Smooth muscle cell (in vitro differentiated cells): ENCODE measurements around the gene ZNF18. TPM values are rescaled to one million over a fixed set of nuclear protein-coding genes. Genes with fewer than 3 reads are reported as not detected.
A peak's percentile ranks its signal among the peaks of the same experiment; 100 is the strongest.
"Not testable (repeated sequence)": the region's sequence is repeated elsewhere in the genome, so short reads cannot be mapped to it uniquely, and the experiment has no call there.

ENCODE experiments used
- DNase-seq: peaks from one replicate; lab custom pipeline; 2025; ENCODE audit not compliant: unreplicated experiment; lab: John Stamatoyannopoulos, UW
- H2AFZ ChIP-seq: fragments of 200-600 bp; sonication (generic); 2 replicates; pipeline ENCODE4 v1.6.0; 2016; ENCODE audit warnings: antibody characterized with exemption, low read depth, mild to moderate bottlenecking
- H3F3A ChIP-seq: fragments of 200-600 bp; sonication (generic); 2 replicates; pipeline ENCODE4 v1.6.0; 2017; ENCODE audit warnings: antibody characterized with exemption, low read depth
- H3K27ac ChIP-seq: fragments of 200-600 bp; sonication (generic); 2 replicates; pipeline ENCODE4 v1.5.1; 2016; ENCODE audit warnings: low read depth, mild to moderate bottlenecking
- H3K27me3 ChIP-seq: fragments of 200-600 bp; sonication (generic); 2 replicates; pipeline ENCODE4 v1.6.1; 2016; ENCODE audit warnings: low read depth, mild to moderate bottlenecking
- H3K36me3 ChIP-seq: fragments of 200-600 bp; sonication (generic); 2 replicates; pipeline ENCODE4 v1.5.1; 2016; ENCODE audit warnings: low read depth
- H3K4me1 ChIP-seq: fragments of 200-600 bp; sonication (generic); 2 replicates; pipeline ENCODE4 v1.5.1; 2016; ENCODE audit warnings: low read depth
- H3K4me2 ChIP-seq: fragments of 200-600 bp; sonication (generic); 2 replicates; pipeline ENCODE4 v1.6.0; 2016; ENCODE audit warnings: mild to moderate bottlenecking
- H3K4me3 ChIP-seq: fragments of 200-600 bp; sonication (generic); 2 replicates; pipeline ENCODE4 v1.5.1; 2016; ENCODE audit warnings: mild to moderate bottlenecking
- H3K79me2 ChIP-seq: fragments of 200-600 bp; sonication (generic); 2 replicates; pipeline ENCODE4 v1.6.0; 2016; ENCODE audit warnings: low read depth, mild to moderate bottlenecking
- H3K9ac ChIP-seq: fragments of 200-600 bp; sonication (generic); 2 replicates; pipeline ENCODE4 v1.6.0; 2016; ENCODE audit warnings: low read depth
- H3K9me3 ChIP-seq: fragments of 200-600 bp; sonication (generic); replicated peaks from 2 replicates; pipeline ENCODE4 v1.5.1; 2016; ENCODE audit warnings: low read depth
- H4K20me1 ChIP-seq: fragments of 200-600 bp; sonication (generic); 2 replicates; pipeline ENCODE4 v1.6.0; 2016; ENCODE audit warnings: low read depth
- CTCF ChIP-seq: fragments of 200-600 bp; sonication (generic); IDR thresholded peaks from 2 replicates; pipeline ENCODE4 v1.5.1; 2017; ENCODE audit warnings: borderline replicate concordance, mild to moderate bottlenecking, antibody characterized with exemption; ENCODE audit not compliant: insufficient read depth, poor library complexity, severe bottlenecking
- WGBS: methylation state at CpG from one replicate; pipeline ENCODE4 v1.1.7; 2016; ENCODE audit warnings: low lambda C conversion rate; 5-methylcytosine and 5-hydroxymethylcytosine counted together
- polyA plus RNA-seq: library from polyadenylated mRNA; unstranded; fragments of >200 nt; fragmentation: Nextera tagmentation; extraction: Ambion mirVana; gene quantifications from 2 replicates; pipeline ENCODE4 v1.2.1, GENCODE V29; 2016
- total RNA-seq: library from RNA; depleted of rRNA; stranded (reverse); fragments of >200 nt; gene quantifications from 2 replicates; pipeline ENCODE4 v1.2.3, GENCODE V29; 2014

The ZNF18 gene
- total and polyA plus RNA-seq, 2 experiments from 2014 or later, result 8.6 to 10.9 TPM

- H3K4me3 ChIP-seq, result no peak overlapping the region
- H3K9me3 ChIP-seq, result no peaks in the 10 kb centered on the region
- no peak overlapping the region for H2AFZ ChIP-seq
- no peaks in the 10 kb centered on the region for H3F3A ChIP-seq
- DNase-seq, result no peak
- no peaks in the 10 kb centered on the region for H3K79me2 ChIP-seq
- WGBS, result 80% methylated on average over 7 of the region's 7 CpGs
- H3K27me3 ChIP-seq, result peaks cover 2% of the 10 kb centered on the region
- H3K27ac ChIP-seq, result no peak overlapping the region
- H3K4me2 ChIP-seq, result no peak overlapping the region
- no peaks in the 10 kb centered on the region for H4K20me1 ChIP-seq
- no peaks in the 10 kb centered on the region for H3K36me3 ChIP-seq
- H3K9ac ChIP-seq, result no peak overlapping the region
- no peak for TF ChIP-seq CTCF
- no peaks in the 10 kb centered on the region for H3K4me1 ChIP-seq
Measured at GRCh38 chr17:11943759-11944347, 53.4 kb downstream of the ZNF18 start.

GRCh38 chr17:11943086-11943485 is 54.2 kb downstream of the ZNF18 start:
- H3K27me3 ChIP-seq, H4K20me1 ChIP-seq, H3K4me2 ChIP-seq, H3K9me3 ChIP-seq, H3K79me2 ChIP-seq, H3K27ac ChIP-seq, H3K9ac ChIP-seq, H3F3A ChIP-seq, H3K4me3 ChIP-seq, H2AFZ ChIP-seq, H3K4me1 ChIP-seq, H3K36me3 ChIP-seq, DNase-seq: not testable (repeated sequence)
- WGBS, result 96% methylated on average over 11 of the region's 11 CpGs

- WGBS, result 88% methylated on average over 2 of the region's 2 CpGs
Measured at GRCh38 chr17:11940904-11941303, 56.4 kb downstream of the ZNF18 start.

GRCh38 chr17:11935734-11936406 is 61.4 kb downstream of the ZNF18 start:
- H3K27ac ChIP-seq, result no peak overlapping the region
- no peaks in the 10 kb centered on the region for H4K20me1 ChIP-seq
- H3K9me3 ChIP-seq, result no peaks in the 10 kb centered on the region
- peak; percentile 99 for TF ChIP-seq CTCF
- H3K4me3 ChIP-seq, result no peak overlapping the region
- DNase-seq, result peak; percentile 20
- WGBS, result 36% methylated on average over 14 of the region's 14 CpGs
- H3K4me2 ChIP-seq, result no peak overlapping the region
- no peaks in the 10 kb centered on the region for H3K79me2 ChIP-seq
- H3F3A ChIP-seq, result no peaks in the 10 kb centered on the region
- H3K9ac ChIP-seq, result no peak overlapping the region
- no peaks in the 10 kb centered on the region for H3K4me1 ChIP-seq
- H3K27me3 ChIP-seq, result peaks cover 4% of the 10 kb centered on the region
- no peaks in the 10 kb centered on the region for H3K36me3 ChIP-seq
- H2AFZ ChIP-seq, result no peak overlapping the region

More at GRCh38 chr17:11940904-11941303, 56.4 kb downstream of the ZNF18 start:
- H3F3A ChIP-seq, result no peaks in the 10 kb centered on the region
- TF ChIP-seq CTCF, result no peak
- H3K4me2 ChIP-seq, result no peak overlapping the region
- no peaks in the 10 kb centered on the region for H3K36me3 ChIP-seq
- no peak overlapping the region for H3K9ac ChIP-seq
- H3K27ac ChIP-seq, result no peak overlapping the region
- no peaks in the 10 kb centered on the region for H3K4me1 ChIP-seq
- no peaks in the 10 kb centered on the region for H3K9me3 ChIP-seq
- H3K79me2 ChIP-seq, result no peaks in the 10 kb centered on the region
- DNase-seq, result no peak
- H3K4me3 ChIP-seq, result no peak overlapping the region
- H3K27me3 ChIP-seq, result peaks cover 4% of the 10 kb centered on the region
- H2AFZ ChIP-seq, result no peak overlapping the region
- no peaks in the 10 kb centered on the region for H4K20me1 ChIP-seq
